Lower leg skin (tissue), 3 donors: ENCODE data around the gene MBL2.

Source experiments
- CTCF ChIP-seq, 3 donors: fragments of 450-650 bp; IDR thresholded peaks; one replicate each; pipeline ENCODE4 v1.5.1; 2016; ENCODE audit warnings: antibody characterized with exemption in 3 of 3, mild to moderate bottlenecking in 3 of 3, moderate library complexity in 2 of 3
- POLR2A ChIP-seq, 2 donors: fragments of 450-650 bp; IDR thresholded peaks; one replicate each; pipeline ENCODE4 v1.6.1; 2016 to 2017; ENCODE audit warnings: antibody characterized with exemption in 2 of 2, mild to moderate bottlenecking in 1 of 2, moderate library complexity in 1 of 2

- peak in 1 of 3 donors; percentile 41 for TF ChIP-seq CTCF (IDR thresholded peaks at IDR 0.05)
- TF ChIP-seq POLR2A (IDR thresholded peaks at IDR 0.05) = no peak
Observed at GRCh38 chr10:52779541-52780390, 7.2 kb upstream of the MBL2 start.
